ENCODE results near the gene PTPRK.

PTPRK gene

GRCh38 chr6:128098000-128098581 lies 422.3 kb downstream of the PTPRK start:
- TF ChIP-seq CEBPB (IDR thresholded peaks at IDR 0.05) (no peak), TAF1 (IDR thresholded peaks at IDR 0.05; ENCODE audit: low read depth) (no peak)

GRCh38 chr6:128097009-128097408 lies 423.4 kb downstream of the PTPRK start:
- TF ChIP-seq MAX (IDR thresholded peaks at IDR 0.05) (no peak), EP300 (IDR thresholded peaks at IDR 0.05; ENCODE audit: borderline replicate concordance) (no peak), FOXM1 (IDR thresholded peaks at IDR 0.05; ENCODE audit: borderline replicate concordance, low read depth) (no peak)

GRCh38 chr6:128095362-128095761 lies 425.0 kb downstream of the PTPRK start:
- TF ChIP-seq FOXM1 (IDR thresholded peaks at IDR 0.05; ENCODE audit: borderline replicate concordance, low read depth) (no peak), TEAD4 (IDR thresholded peaks at IDR 0.05) (no peak), EP300 (IDR thresholded peaks at IDR 0.05; ENCODE audit: borderline replicate concordance) (no peak), RAD21 (IDR thresholded peaks at IDR 0.05; ENCODE audit: low read depth) (no peak), EGR1 (IDR thresholded peaks at IDR 0.05) (no peak), USF1 (IDR thresholded peaks at IDR 0.05) (no peak)

- no peak for TF ChIP-seq CEBPB (IDR thresholded peaks at IDR 0.05)
- TF ChIP-seq EGR1 (IDR thresholded peaks at IDR 0.05), result no peak
- TF ChIP-seq REST (IDR thresholded peaks at IDR 0.05; ENCODE audit: low read depth), result no peak
- TF ChIP-seq TCF12 (IDR thresholded peaks at IDR 0.05; ENCODE audit: low read depth), result no peak
- no peak for TF ChIP-seq NFIC (IDR thresholded peaks at IDR 0.05)
- no peak for TF ChIP-seq RAD21 (IDR thresholded peaks at IDR 0.05; ENCODE audit: low read depth)
- TF ChIP-seq MAX (IDR thresholded peaks at IDR 0.05), result no peak
- no peak for TF ChIP-seq EP300 (IDR thresholded peaks at IDR 0.05; ENCODE audit: borderline replicate concordance)
- TF ChIP-seq FOXM1 (IDR thresholded peaks at IDR 0.05; ENCODE audit: borderline replicate concordance, low read depth), result no peak
Measured at GRCh38 chr6:128079021-128079420, 441.4 kb downstream of the PTPRK start.

GRCh38 chr6:128078276-128078675 lies 442.1 kb downstream of the PTPRK start:
- no peak for TF ChIP-seq TAF1 (IDR thresholded peaks at IDR 0.05; ENCODE audit: low read depth)

GRCh38 chr6:128076843-128077242 lies 443.6 kb downstream of the PTPRK start:
- TF ChIP-seq NFIC (IDR thresholded peaks at IDR 0.05) (no peak), MAX (IDR thresholded peaks at IDR 0.05) (no peak)

GRCh38 chr6:128074567-128074966 lies 445.8 kb downstream of the PTPRK start:
- TF ChIP-seq TEAD4 (IDR thresholded peaks at IDR 0.05) (no peak), TAF1 (IDR thresholded peaks at IDR 0.05; ENCODE audit: low read depth) (no peak), CEBPB (IDR thresholded peaks at IDR 0.05) (no peak), YY1 (IDR thresholded peaks at IDR 0.05; ENCODE audit: low read depth) (no peak), RAD21 (IDR thresholded peaks at IDR 0.05; ENCODE audit: low read depth) (no peak), FOXM1 (IDR thresholded peaks at IDR 0.05; ENCODE audit: borderline replicate concordance, low read depth) (no peak), USF1 (IDR thresholded peaks at IDR 0.05) (no peak), ZBTB7A (IDR thresholded peaks at IDR 0.05; ENCODE audit: low read depth) (no peak), EGR1 (IDR thresholded peaks at IDR 0.05) (no peak), TCF12 (IDR thresholded peaks at IDR 0.05; ENCODE audit: low read depth) (no peak), NFIC (IDR thresholded peaks at IDR 0.05) (no peak), REST (IDR thresholded peaks at IDR 0.05; ENCODE audit: low read depth) (no peak), CREB1 (IDR thresholded peaks at IDR 0.05; ENCODE audit: low read depth) (no peak)

Data from Ishikawa (cell line).